Activated CD8-positive, alpha-beta memory T cell treated with anti-CD3 and anti-CD28 coated beads, Interleukin-2, amount 50 U/mL, for 1 hour (primary cell): ENCODE measurements around the gene C1QB.

Source experiments
- DNase-seq: peaks from one replicate; pipeline ENCODE4 v3.0.0-alpha.2; 2020; ENCODE audit errors: extremely low read depth

The C1QB gene

GRCh38 chr1:22652881-22653316 is at the start of gene C1QB:
Gene C1QB, plus strand, starts transcription at chr1:22653236. Its CDS starts 6,227 bp downstream, at chr1:22659463.
- no peak for DNase-seq

- DNase-seq, result no peak
Observed at GRCh38 chr1:22606161-22606560, 46.9 kb upstream of the C1QB start.

DNA sequence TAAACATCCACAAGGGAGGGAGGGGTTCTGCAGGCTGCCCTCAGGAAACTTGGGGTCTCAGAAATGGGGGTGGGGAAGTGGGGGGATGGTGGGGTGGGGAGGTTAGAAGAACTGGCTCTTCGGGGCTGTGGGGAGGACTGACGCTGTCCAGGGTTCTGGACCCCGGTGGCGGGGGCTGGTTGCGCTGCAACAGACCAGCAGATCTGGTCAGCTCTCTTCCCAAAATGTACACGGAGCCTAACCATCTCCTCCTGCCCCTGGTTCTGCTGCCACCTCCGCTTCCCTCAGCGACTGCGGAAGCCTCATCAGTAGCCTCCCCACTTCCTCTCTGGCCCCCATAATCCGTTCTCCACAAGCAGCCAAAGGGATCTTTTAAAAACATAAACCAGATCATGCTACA is 45.9 kb upstream of the C1QB start:
- no peak for DNase-seq

DNA sequence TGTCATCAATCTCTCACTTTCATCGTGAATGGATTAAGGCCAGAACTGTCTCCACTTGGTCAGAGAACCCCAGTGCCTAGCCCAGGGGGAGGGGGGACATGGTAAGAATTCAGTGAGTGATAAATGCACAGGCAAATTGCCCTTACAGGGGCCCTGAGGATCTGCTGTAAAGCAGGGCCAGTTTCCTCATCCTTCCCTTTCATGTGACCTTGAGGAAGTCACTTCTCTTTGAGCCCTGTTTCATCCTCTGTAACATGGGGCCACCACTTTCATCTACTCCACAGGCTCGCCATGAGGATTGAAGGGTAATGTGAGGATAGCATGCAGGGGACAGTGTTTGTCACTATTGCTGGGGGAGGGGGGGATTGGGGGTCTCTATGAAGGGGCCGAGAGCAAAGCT is 44.7 kb upstream of the C1QB start:
- DNase-seq, result no peak

DNA sequence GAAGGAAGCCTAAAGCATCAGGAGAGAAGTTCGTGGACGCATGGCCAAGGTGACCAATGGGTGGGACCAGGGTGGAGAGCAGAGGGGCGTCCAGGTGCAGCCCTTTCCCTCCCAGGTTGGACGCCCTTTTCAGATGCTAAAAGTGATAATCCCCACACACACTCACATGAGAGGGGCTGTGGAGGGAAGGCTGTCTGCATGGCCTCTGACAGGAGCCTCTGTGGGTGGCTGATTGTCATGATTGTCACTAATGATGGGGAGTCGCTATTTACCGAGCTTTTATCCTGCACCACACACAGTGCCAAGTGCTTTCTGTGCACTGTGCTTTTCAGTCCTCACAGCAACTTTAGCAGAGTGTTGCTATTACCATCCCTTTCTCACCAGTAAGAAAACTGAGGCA is 43.7 kb upstream of the C1QB start:
- DNase-seq, result no peak

GRCh38 chr1:22611530-22611947 is 41.5 kb upstream of the C1QB start:
- no peak for DNase-seq

GRCh38 chr1:22612671-22613571 is 40.1 kb upstream of the C1QB start:
- no peak for DNase-seq

DNA sequence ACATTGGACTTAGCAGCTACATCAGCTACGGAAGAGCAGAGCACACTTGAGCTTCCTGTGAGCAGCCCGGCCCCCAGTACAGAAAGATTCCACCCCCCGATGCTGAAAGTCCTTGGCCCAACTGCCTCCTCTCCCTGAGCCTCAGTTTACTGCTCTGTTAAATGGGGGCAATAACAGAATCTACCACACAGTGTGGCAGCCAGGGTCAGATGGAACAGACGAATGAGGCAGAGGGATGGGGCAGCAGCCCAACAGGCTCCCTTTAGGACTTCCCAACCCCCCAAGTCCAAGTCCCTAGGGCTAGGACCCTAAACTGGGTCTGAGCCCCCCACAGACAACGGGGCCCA is 39.5 kb upstream of the C1QB start:
- no peak for DNase-seq

DNA sequence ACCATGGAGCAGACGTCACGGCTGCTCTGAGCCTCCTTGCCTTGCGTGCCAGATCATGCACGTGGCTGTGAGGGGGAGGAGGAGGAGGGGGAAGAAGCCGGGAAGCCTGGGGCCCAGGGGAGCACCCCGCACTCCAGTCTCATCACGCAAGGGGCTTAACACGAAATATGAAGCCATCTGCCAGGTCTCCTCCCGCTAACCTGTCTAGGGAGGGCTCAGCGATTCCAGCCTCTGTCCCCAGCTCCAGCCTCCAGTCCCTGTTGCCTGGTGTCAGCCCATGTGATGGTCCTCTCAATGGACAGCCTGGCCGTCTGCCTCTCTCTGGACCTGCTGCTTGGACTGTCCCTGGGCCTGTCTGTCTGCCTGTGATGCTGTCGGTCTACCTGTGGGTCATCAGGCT is 39.1 kb upstream of the C1QB start:
- DNase-seq, result no peak

GRCh38 chr1:22615886-22616285 is 37.1 kb upstream of the C1QB start:
- DNase-seq, result no peak

DNA sequence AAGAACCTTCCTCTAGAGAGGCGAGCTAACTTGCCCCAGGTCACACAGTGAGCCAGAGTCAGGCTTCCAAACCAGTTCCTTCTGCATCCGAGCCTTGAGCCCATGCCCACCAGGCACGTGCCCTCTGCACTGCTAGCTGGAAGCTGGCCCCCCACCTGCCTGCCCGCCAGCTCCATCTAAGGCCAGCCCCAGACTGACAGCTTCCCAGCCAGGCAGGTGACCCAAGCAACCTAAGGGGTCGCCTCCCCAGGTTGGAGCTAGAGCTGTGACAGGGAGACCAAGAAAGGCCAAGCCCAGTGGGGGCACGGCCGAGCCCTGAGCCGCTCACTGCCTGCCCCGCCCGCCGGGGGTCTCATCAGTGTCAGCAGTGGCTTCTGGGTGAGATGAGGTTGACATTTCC is 36.5 kb upstream of the C1QB start:
- DNase-seq, result no peak

DNA sequence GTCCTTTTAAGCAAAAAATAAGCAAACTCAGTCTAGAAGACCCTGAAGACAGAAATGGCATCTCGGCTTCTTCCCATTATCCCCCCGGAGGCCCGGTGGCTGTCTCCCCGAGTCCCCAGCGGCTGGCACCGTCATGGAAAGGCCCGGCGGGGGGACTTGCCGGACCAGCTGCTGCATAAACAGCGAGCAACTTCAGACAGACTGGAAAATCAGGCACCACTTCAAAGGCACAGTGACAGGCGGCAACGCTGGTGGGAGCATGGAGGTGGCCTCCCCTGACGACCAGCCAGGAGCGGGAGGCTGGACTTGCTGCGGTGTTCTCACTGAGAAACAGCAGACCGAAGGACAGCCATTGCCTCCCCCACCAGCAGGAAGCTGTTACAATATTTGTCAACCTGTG is 35.0 kb upstream of the C1QB start:
- DNase-seq, result no peak

DNA sequence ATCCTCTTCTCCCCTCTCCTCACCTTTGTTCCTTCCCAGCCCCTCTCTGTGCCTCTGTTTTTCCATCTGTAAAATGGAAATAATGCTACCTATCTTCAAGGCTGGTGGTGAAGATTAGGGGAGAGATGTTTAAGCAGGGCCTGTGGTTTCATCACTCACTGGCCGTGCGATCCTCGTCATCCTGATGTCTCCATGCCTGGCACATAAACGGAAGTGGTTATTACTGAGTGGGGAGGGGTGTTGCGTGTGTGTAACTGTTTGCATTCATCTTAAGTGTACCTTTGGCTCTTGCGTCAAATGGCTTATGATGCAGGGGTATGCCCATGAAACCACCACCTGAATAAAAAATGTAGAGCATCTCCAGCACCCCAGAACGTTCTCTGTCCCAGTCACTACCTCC is 33.8 kb upstream of the C1QB start:
- DNase-seq, result no peak

DNA sequence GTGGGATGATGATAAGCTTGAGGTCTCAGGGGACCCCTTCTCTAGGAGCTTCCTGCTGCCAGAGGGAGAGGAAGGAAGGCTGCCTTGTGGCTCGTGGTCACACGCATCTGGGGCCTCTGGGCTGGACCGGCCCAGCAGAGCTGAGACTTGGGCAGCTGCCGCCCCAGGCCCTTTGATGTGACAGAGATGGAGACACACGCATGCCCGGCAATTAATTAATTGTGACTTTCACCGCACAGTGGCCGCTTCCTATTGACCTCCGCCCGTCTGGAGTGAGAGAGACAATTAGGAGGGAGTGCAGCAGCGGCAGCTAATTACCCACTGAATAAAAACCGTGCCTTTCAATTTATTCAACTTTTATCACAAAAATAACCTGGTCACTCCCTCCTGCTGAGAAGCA is 33.2 kb upstream of the C1QB start:
- DNase-seq, result no peak

- no peak for DNase-seq
Observed at GRCh38 chr1:22621761-22622160, 31.3 kb upstream of the C1QB start.

- no peak for DNase-seq
Observed at GRCh38 chr1:22625262-22625925, 27.6 kb upstream of the C1QB start.

- no peak for DNase-seq
Observed at GRCh38 chr1:22626237-22627157, 26.5 kb upstream of the C1QB start.

- DNase-seq, result no peak
Observed at GRCh38 chr1:22627331-22627730, 25.7 kb upstream of the C1QB start.

DNA sequence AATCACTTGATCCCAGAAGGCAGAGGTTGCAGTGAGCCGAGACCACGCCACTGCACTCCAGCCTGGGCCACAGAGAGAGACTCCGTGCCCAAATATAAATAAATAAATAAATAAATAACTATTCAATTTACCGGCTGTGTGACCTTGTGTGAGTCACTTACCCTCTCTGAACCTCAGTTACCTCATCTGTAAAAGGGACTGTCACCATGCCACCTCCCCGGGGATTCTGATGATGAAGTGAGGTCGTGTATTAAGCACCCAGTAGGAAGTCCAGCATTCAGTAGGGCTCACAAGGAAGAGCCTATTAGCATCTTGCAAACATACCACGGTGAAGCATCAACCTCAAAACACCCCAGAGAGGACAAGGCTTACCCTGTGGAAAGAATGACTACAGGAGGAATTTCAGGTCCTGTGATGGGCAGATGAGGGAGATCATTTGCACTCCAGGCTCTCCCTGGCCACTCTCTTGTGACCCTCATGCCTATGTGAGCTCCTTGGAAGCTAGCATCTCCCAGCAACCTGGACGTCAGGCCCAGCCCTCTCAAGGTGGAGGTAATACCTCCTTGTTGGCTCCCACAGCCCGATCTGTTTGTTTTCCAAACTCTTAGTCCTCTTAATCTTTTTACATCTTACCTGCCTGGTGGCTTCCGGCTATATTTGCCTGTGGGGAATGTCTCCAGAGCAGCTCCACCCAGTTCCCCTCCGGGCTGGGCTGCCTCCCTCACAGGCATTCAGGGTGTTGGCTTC is 24.2 kb upstream of the C1QB start:
- DNase-seq, result no peak

DNA sequence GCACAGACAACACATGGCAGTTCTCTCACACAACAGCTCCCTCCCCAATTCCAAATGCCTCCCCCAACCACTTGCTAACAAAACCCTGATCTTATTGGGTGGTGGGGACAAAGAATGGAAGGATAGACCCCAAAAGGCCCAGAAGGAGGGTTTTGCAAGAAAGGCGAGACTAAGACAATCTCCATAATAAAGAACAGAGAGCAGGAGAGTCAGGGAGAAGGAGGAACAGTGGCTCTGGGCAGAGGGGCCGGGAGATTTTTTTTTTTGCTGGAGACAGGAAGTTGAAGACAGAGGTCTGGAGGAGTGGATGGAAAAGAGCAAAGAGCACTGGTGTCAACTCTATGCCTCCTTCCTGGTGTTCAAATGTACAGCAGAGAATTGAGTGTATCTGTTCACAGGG is 23.1 kb upstream of the C1QB start:
- no peak for DNase-seq

DNA sequence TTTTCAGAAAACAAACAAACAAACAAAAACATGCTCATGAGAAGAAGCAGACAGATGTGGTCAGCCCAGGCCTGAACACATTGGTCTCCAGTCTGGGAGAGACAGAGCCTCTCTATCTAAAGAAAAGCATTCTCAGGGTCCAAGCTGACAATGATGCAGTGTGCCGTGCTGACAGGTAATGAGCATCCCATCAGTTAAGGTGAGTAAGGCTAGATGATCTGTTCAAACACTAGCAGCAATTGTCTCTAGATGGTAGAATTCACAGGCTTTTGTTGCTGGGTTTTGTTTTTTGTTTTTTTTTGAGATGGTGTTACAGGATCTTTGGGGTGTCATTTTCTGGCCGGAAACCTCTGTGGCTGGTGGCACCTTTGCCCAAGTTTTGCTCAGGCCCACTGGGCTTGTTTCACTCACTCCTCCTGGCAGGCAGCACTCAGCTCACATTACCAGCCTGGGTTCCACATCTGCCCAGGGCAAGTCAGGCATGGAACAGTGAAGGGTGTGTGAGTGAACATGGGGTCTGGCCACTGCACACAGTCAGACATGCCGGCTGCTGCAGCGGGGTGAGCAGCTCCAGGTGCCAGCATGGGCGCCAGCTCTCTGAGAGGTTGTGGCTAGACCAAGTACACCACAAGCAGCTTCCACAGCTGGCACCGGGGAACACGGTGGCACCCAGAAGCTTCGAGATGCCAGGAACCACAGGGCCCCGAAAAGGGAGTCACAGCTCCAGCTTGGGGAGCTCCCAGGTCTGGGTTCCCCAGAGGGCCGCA is 19.2 kb upstream of the C1QB start:
- DNase-seq, result no peak
